GM12878 (cell line): ENCODE data around the gene TRIM39.

Experiments used
- BHLHE40 ChIP-seq, 2 experiments: fragments of 450-650 bp in 1 of 2; IDR thresholded peaks; 2 replicates each; pipeline ENCODE4 v1.6.1; 2011 to 2017; ENCODE audit warnings: low read depth in 2 of 2, borderline replicate concordance in 1 of 2, improper control_type of control experiment in 1 of 2, low read length in 1 of 2, mild to moderate bottlenecking in 1 of 2
- CREB1 ChIP-seq: IDR thresholded peaks from 2 replicates; pipeline ENCODE4 v1.6.1; 2012; ENCODE audit warnings: low read depth, mild to moderate bottlenecking, inconsistent platforms
- CTCF ChIP-seq, 3 experiments: IDR thresholded peaks in 2 of 3; conservative IDR thresholded peaks in 1 of 3; 2 replicates each; pipeline ENCODE4 v1.5.1; 2011; ENCODE audit warnings: low read depth in 3 of 3, low read length in 3 of 3, mild to moderate bottlenecking in 3 of 3, control low read depth in 2 of 3, moderate library complexity in 2 of 3, inconsistent platforms in 1 of 3, mixed read lengths in 1 of 3; ENCODE audit not compliant: control insufficient read depth in 2 of 3, insufficient read depth in 1 of 3; ENCODE audit errors: extremely low read depth in 1 of 3
- HDAC2 ChIP-seq: fragments of 200-600 bp; sonication (generic); IDR thresholded peaks from 2 replicates; pipeline ENCODE4 v1.6.1; 2017
- IRF3 ChIP-seq: fragments of 450-650 bp; IDR thresholded peaks from 2 replicates; pipeline ENCODE4 v1.6.1; 2014; ENCODE audit warnings: mild to moderate bottlenecking
- JUND ChIP-seq: IDR thresholded peaks from 2 replicates; pipeline ENCODE4 v1.6.1; 2012; ENCODE audit warnings: low read depth, mild to moderate bottlenecking, low read length, improper control_type of control experiment, moderate library complexity
- MXI1 ChIP-seq: fragments of 150-350 bp; IDR thresholded peaks from 2 replicates; pipeline ENCODE4 v1.6.1; 2011; ENCODE audit warnings: low read depth, mild to moderate bottlenecking, inconsistent platforms, low read length, improper control_type of control experiment
- POLR2A ChIP-seq: IDR thresholded peaks from 2 replicates; pipeline ENCODE4 v1.6.1; 2011; ENCODE audit warnings: low read depth, mild to moderate bottlenecking, low read length
- REST ChIP-seq: IDR thresholded peaks from 2 replicates; pipeline ENCODE4 v1.6.1; 2012; ENCODE audit warnings: mild to moderate bottlenecking, low read depth, low read length
- STAT1 ChIP-seq: fragments of 450-650 bp; conservative IDR thresholded peaks from 2 replicates; pipeline ENCODE4 v1.6.1; 2014; ENCODE audit warnings: antibody characterized with exemption, mild to moderate bottlenecking
- ZNF622 ChIP-seq: fragments of 450-650 bp; IDR thresholded peaks from 2 replicates; pipeline ENCODE4 v1.6.1; 2017; ENCODE audit warnings: mild to moderate bottlenecking, inconsistent platforms

GRCh38 chr6:30345852-30346251 lies 19.1 kb downstream of the TRIM39 start:
- TF ChIP-seq JUND (no peak), IRF3 (no peak), POLR2A (no peak), MXI1 (no peak), ZNF622 (no peak), REST (no peak), HDAC2 (no peak), CTCF (IDR thresholded peaks at IDR 0.05 in 2 of 3, conservative IDR thresholded peaks at IDR 0.05 in 1 of 3; ENCODE audit: control insufficient read depth in 2 of 3, extremely low read depth in 1 of 3, insufficient read depth in 1 of 3, low read depth in 3 of 3, low read length in 3 of 3) (no peak), CREB1 (no peak), STAT1 (no peak), BHLHE40 (IDR thresholded peaks at IDR 0.05; ENCODE audit: borderline replicate concordance in 1 of 2, low read depth in 2 of 2, low read length in 1 of 2) (no peak)
